Left ventricle myocardium inferior (tissue), 1 donor: ENCODE data around the gene RASA3. TPM values are rescaled to one million over a fixed set of nuclear protein-coding genes. Genes with fewer than 3 reads are reported as not detected.
A peak's percentile ranks its signal among the peaks of the same experiment; 100 is the strongest.

Experiments
- DNase-seq: peaks from one replicate; pipeline ENCODE4 v3.0.0-alpha.2; 2020
- H3K27ac ChIP-seq: fragments of 200-600 bp; replicated peaks from 2 replicates; pipeline ENCODE4 v1.8.0; 2021
- H3K27me3 ChIP-seq: fragments of 200-600 bp; 2 replicates; pipeline ENCODE4 v1.8.0; 2021; ENCODE audit warnings: low read depth
- H3K36me3 ChIP-seq: fragments of 200-600 bp; 2 replicates; pipeline ENCODE4 v1.8.0; 2021
- H3K4me1 ChIP-seq: fragments of 200-600 bp; 2 replicates; pipeline ENCODE4 v1.8.0; 2021
- H3K4me3 ChIP-seq: fragments of 200-600 bp; 2 replicates; pipeline ENCODE4 v1.8.0; 2021; ENCODE audit warnings: mild to moderate bottlenecking, moderate library complexity
- H3K9me3 ChIP-seq: fragments of 200-600 bp; replicated peaks from 2 replicates; pipeline ENCODE4 v1.8.0; 2021
- intact Hi-C: fragments of 100-400 bp; cut with micrococcal nuclease; formaldehyde crosslinking; loops from one replicate; pipeline ENCODE4 v1.11.0; 2022
- total RNA-seq: library from RNA; stranded (reverse); fragmentation: NEBNext Ultra II Directional; extraction: Animal tissue kit (Norgen Biotek cat#: 25700); gene quantifications from one replicate; pipeline ENCODE4 v1.2.1, GENCODE V29; 2021
- TF ChIP-seq, protein P1 (sequence below): fragments of 200-600 bp; IDR thresholded peaks from 2 replicates; pipeline ENCODE4 v1.8.0; 2021; ENCODE audit warnings: antibody characterized with exemption, mild to moderate bottlenecking, borderline replicate concordance
- donor health status: DM: no; HTN: yes; CAD: no; lungs with severe emphysema.

The RASA3 gene
- total RNA-seq, 1 donor from 2014 or later = 9.5 TPM

DNA sequence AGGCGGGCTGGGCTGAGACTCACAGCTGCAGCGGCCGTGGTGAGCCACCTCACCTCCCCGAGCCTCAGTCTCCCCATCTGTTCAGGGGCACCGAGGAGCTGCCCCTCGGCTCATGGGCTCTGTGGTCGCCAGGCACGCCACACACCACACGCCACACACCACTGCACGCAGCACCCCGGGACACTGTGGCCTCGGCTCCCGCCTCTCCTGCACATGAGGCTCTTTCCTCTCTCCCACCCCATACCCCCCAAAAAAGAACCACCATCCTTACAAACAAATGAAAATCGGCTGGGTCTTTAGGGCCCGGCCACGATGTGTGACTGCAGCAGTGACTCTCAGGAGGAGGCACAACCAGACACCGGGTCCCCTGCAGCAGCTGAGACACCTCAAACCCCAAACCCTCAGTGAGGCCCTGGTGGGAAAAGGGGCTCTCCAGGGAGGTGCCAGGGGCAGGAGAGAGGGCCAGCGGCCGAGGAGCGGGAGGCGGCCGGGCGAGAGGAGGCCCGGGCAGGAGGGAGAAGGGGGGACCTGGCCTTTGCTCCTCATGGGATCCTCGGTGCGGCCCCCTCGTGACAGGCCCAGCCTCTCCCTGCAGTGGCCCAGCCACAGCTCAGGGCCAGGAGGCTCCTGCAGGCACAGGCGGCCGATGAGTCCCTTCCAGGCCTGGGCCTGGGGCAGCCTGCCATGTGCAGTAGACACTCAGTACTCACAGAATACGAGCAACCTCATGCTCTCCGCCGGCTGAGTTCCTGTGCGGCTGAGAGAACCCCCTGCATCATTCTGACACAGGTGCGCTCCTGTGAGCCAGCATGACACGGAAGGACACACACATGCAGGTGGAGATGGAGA is 66.3 kb downstream of the RASA3 start:
- Histone ChIP-seq H3K9me3 (no peaks in the 10 kb centered on the region), H3K4me3 (peak overlapping the region; percentile 59), H3K27me3 (no peaks in the 10 kb centered on the region), H3K27ac (peak overlapping the region; percentile 93), H3K4me1 (peaks cover 67% of the 10 kb centered on the region), H3K36me3 (no peaks in the 10 kb centered on the region)
- no peak for DNase-seq
- intact Hi-C loops = no loop called here
- TF ChIP-seq, protein P1, sequence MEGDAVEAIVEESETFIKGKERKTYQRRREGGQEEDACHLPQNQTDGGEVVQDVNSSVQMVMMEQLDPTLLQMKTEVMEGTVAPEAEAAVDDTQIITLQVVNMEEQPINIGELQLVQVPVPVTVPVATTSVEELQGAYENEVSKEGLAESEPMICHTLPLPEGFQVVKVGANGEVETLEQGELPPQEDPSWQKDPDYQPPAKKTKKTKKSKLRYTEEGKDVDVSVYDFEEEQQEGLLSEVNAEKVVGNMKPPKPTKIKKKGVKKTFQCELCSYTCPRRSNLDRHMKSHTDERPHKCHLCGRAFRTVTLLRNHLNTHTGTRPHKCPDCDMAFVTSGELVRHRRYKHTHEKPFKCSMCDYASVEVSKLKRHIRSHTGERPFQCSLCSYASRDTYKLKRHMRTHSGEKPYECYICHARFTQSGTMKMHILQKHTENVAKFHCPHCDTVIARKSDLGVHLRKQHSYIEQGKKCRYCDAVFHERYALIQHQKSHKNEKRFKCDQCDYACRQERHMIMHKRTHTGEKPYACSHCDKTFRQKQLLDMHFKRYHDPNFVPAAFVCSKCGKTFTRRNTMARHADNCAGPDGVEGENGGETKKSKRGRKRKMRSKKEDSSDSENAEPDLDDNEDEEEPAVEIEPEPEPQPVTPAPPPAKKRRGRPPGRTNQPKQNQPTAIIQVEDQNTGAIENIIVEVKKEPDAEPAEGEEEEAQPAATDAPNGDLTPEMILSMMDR = no peak

DNA sequence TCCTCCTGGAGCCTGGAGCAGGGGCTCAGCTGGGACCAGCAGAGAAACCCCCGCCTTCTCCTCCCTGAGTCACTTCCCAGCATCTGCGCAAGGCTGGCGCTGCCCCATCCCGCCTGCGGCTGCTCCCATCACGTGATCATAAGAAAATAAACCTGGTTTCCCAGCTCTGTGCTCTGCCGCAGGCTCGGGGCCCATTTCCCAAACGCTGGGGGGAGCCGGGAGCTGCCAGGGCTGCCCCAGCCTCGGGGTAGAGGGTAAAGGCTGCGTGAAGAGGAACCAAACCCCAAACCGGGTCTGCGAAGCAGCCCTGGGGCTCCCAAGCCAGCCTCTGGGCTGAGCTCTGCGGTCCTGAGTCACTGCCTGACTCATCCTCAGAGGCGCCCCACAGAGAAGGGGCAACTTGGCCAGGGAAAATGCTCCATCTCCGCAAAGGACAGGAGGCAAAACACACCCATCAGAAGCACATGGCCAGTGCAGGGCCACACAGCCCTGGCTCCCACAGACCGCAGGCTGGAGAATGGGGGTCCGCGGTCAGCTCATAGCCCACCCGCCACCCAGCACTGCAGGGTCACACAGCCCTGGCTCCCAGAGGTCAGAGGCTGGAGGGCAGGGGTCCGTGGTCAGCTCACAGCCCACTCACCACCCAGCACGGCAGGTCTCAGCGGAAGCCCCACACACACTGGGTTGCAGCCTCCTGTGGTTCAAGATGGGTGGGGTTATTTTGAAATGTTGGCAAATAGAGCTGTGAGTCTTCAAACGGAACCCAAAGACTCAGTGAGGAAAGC is 67.1 kb downstream of the RASA3 start:
- TF ChIP-seq, protein P1 = no peak
- peak; percentile 83 for DNase-seq
- Histone ChIP-seq H3K27ac (peak overlapping the region; percentile 93), H3K27me3 (no peaks in the 10 kb centered on the region), H3K36me3 (no peaks in the 10 kb centered on the region), H3K9me3 (no peaks in the 10 kb centered on the region), H3K4me1 (peaks cover 75% of the 10 kb centered on the region), H3K4me3 (peak overlapping the region; percentile 59)
- intact Hi-C loops = no loop called here

DNA sequence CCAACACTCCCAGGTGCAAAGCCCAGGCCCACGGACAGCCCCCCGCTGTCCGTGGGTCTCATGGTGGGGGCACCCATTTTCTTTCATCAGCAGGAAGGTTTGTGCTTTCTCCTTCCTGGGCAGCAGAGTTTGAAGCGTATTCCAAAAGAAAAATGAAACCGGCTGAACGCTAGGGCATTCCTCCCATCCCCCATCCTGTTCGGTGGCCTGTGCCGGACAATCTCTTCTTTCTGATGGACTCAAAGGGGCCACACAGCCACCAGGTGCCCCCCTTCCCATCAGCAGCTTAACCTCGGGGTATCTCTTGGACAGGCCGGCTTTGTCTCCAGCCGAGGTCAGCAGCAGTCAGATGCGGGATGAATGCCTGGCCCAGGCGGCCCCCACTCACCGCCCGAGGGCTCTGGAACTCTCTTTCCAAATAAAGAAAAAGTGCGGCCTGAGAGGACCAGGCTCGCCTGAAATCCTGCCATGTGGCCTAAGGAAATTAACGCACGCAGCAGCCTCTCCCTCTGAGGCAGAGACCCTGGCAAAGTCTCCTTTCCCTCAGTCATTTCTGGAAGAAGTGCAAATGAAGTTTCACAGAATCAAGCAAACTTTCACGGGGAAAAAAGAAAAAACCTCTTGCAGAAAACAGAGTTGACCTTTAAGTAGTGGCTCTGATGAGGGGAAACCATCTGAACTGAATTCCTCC is 67.8 kb downstream of the RASA3 start:
- Histone ChIP-seq H3K27ac (peak overlapping the region; percentile 93), H3K36me3 (no peaks in the 10 kb centered on the region), H3K4me1 (peaks cover 82% of the 10 kb centered on the region), H3K4me3 (peak overlapping the region; percentile 59), H3K9me3 (no peaks in the 10 kb centered on the region), H3K27me3 (no peaks in the 10 kb centered on the region)
- intact Hi-C loops = no loop called here
- TF ChIP-seq, protein P1 = no peak
- DNase-seq = peak; percentile 28

DNA sequence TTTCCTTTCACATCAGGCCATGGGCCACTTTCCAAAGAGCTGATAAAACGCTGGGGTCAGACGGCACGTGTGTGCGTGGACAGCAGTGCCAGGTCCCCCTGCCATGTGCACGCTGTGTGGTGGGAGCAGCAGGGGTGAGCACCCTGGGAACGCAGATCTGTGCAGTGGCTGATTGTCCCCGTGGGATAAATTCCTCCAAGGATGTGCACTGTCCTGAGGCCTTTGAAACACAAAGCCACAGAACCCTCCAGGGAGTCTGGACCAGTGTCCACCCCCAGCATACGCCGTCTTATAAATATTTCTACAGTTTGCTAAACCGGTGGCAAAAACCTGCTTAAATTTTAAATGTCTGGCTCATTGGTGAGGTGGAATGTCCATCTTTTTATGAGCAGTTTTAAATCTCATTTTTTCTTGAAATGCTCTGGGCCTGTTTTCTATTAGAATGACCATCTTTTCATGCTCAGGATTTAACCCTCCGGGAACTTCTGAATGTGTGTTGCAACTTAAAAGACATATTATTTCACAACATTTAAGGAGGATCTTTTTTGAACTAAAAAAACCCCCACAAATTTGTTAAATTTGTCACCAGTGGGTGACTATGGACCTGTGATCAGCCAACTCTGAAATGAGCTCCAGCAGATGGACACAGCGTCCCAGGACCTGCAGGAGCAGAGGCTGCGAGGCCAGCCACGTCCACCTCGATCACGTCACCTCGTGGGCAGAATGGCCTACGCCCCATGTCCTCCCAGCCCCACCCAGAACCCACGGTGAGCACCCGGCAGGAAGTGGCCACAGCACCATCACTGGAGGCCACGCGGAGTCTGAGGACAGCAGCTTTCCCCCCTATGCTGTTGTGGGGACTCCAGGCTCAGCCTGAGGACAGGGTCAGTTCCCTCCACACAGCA is 68.6 kb downstream of the RASA3 start:
- H3K9me3 ChIP-seq = no peaks in the 10 kb centered on the region
- no peaks in the 10 kb centered on the region for H3K36me3 ChIP-seq
- intact Hi-C loops = no loop called here
- TF ChIP-seq, protein P1 = no peak
- peak overlapping the region; percentile 93 for H3K27ac ChIP-seq
- H3K4me3 ChIP-seq = peak overlapping the region; percentile 59
- no peaks in the 10 kb centered on the region for H3K27me3 ChIP-seq
- peak; percentile 63 for DNase-seq
- H3K4me1 ChIP-seq = peaks cover 78% of the 10 kb centered on the region
